Retinal pigment epithelial cell (primary cell): ENCODE measurements around the gene HS1BP3.

Experiments used
- DNase-seq: peaks from one replicate; pipeline ENCODE4 v3.0.0-alpha.2; 2010; ENCODE audit warnings: low read depth
- H3K4me3 ChIP-seq: 2 replicates; pipeline ENCODE4 v1.5.1; 2011; ENCODE audit warnings: mild to moderate bottlenecking, low read length, control low read depth, moderate library complexity
- TF ChIP-seq, protein P1 (sequence below): conservative IDR thresholded peaks from 2 replicates; pipeline ENCODE4 v1.5.1; 2011; ENCODE audit warnings: low read depth, low read length, control low read depth, inconsistent platforms

HS1BP3 gene

DNA sequence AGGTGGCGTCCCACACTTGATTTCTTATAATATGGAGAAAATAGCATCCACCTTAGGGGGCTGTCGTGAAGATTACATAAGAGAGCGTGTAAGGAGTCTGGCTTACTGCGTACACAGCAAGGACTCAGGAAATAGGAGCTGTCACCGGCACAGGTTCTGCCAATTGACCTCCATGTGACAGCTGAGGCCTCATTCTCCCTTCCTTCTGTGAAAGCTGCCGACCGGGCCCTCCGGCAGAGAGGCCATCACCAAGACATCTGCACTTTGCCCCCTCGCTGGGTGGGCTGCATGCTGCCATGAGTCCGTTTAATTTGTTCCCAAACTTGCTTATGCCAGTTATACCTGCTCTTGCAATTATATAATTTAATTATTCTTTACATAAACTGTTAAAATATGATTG, 27.7 kb downstream of the HS1BP3 start:
- TF ChIP-seq, protein P1, sequence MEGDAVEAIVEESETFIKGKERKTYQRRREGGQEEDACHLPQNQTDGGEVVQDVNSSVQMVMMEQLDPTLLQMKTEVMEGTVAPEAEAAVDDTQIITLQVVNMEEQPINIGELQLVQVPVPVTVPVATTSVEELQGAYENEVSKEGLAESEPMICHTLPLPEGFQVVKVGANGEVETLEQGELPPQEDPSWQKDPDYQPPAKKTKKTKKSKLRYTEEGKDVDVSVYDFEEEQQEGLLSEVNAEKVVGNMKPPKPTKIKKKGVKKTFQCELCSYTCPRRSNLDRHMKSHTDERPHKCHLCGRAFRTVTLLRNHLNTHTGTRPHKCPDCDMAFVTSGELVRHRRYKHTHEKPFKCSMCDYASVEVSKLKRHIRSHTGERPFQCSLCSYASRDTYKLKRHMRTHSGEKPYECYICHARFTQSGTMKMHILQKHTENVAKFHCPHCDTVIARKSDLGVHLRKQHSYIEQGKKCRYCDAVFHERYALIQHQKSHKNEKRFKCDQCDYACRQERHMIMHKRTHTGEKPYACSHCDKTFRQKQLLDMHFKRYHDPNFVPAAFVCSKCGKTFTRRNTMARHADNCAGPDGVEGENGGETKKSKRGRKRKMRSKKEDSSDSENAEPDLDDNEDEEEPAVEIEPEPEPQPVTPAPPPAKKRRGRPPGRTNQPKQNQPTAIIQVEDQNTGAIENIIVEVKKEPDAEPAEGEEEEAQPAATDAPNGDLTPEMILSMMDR, result no peak
- DNase-seq, result no peak
- H3K4me3 ChIP-seq, result no peak overlapping the region

DNA sequence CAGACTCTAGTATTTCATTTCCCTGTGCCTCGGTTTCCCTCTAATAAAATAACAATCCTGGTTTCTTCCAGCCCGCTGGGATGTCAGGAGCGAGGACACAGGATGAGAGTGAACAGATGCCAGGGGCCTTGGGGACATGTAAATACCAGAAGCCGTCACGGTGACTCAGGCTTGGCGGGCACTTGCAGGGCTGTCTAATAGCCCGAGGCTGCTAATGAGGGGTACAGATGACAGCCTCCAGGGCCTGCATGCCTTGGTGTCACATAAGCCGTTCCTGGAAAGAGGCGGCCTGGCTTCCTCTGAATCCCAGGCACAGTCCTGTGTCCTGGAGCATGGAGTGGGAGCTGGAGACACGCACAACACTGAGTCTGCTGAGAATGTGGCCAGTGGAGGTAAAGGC, 28.2 kb downstream of the HS1BP3 start:
- no peak for DNase-seq
- TF ChIP-seq, protein P1, result no peak
- H3K4me3 ChIP-seq, result no peak overlapping the region

DNA sequence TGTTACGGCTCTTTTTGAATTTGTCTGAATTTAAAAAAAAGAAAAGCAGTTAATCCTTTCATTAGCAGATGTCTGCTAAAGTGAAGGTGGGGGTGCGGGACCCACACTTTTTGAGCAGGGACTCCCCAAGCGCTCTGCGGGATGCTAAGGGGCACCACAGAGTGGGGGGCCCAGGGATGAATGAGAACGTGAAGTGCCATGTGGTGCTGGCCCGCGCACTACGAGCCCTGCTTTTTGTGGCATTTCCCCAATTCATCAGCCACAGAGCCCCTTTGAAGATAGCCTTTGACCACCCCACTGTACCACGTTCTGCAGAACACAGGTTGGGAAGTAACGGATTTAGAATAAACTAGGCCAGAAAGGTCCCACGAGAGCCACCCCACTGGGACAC, 28.6 kb downstream of the HS1BP3 start:
- DNase-seq, result no peak
- H3K4me3 ChIP-seq, result no peak overlapping the region
- TF ChIP-seq, protein P1, result no peak

DNA sequence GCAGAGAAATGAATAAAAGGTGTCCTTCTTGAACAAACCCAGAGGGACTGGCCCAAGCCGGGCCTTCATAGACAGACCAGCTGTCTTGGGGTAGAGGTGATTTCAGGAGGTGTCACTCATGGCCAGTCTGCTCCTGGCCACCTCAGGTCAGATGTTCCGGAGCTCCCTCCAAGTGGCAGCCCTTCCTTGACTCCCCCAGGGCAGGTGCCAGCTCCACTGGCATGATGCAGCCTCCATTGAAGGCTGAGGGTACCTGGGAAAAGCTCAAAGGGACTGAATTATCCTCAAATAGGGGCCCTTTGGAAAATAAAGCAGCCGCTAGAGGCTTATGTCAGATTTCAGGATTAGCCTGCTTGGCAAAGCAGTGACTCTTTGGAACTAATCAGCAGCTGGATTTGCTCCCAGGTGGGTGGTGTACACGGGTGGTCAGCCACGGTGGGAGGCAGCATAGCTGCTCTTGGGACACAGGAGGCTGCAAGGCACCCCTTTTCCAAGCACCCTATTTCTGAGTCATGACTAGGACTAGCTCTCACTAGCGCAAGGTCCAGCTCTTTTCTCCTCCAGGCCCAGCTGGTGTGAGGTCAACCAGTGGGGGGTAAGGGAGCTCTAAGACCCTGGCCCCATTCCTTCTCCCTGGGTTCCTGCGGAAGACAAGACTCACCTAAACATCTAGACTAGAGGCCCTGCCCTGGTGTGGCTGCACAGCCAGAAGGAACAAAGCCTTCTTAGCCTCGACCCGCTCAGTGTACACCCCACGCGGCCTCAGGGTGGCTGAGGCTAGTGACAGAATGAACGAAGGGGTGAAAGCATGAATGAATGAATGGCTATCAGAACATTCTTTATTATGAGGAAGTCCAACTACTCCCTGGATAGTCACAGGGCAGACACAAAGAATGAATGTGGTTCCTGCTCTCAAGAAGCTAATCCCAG, 29.3 kb downstream of the HS1BP3 start:
- no peak for DNase-seq
- TF ChIP-seq, protein P1, result peak; percentile 6
- no peak overlapping the region for H3K4me3 ChIP-seq

DNA sequence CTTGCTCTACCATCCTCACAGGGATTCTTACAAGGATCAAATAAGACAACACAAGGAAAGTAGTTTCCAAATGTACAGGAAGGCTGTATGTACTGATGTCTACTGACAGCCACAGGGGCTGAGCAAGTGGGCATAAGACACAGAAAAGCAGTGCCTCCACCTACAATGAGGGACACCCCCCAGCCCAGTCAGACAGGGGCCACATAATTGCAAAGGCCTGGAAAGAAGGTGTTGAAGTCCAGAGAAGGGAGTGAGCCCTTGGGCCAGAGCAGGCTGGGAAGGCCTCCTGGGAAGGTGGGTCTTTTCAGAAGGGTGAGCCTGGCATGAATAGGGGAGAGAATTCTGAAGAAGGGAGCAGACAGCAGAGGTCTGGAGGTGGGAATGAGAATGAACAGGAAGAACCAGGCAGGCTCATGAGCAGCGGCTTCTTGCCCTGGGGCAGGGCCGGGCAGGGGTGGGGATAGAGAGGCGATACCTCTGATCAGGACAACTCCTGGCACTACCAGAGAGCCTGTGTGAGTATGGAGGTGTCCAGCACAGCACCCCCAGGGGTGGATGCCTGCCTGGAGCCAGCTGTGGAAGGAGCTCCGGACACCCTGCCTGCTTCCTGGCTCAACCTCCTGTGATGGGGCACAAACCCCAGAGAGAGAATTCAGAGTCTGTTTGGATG, 30.1 kb downstream of the HS1BP3 start:
- no peak for DNase-seq
- TF ChIP-seq, protein P1, result no peak
- H3K4me3 ChIP-seq, result no peak overlapping the region

DNA sequence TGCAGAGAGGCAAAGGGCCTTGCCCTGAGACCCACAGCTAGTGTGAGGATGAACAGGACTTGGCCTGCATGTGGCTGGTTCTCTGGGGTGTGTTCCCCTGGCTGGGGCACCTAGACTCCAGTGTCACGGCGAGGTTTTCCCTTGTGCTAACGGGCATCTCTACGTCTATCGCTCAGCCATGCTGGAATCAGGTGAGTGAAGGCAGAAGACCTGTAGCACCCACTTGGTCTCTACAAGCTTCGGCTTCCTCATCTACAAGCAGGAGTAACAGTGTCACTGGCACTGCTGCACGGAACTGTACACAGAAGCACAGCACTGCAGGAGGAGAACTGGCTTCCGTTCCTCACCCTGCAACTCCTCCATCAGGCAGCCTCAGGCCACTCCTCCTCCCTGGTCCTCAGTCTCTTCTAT, 30.6 kb downstream of the HS1BP3 start:
- TF ChIP-seq, protein P1, result no peak

More for the DNA sequence above, 30.6 kb downstream of the HS1BP3 start:
- DNase-seq, result no peak
- no peak overlapping the region for H3K4me3 ChIP-seq
